Measurements from ENCODE around the gene ACTN4.

ACTN4 gene

DNA sequence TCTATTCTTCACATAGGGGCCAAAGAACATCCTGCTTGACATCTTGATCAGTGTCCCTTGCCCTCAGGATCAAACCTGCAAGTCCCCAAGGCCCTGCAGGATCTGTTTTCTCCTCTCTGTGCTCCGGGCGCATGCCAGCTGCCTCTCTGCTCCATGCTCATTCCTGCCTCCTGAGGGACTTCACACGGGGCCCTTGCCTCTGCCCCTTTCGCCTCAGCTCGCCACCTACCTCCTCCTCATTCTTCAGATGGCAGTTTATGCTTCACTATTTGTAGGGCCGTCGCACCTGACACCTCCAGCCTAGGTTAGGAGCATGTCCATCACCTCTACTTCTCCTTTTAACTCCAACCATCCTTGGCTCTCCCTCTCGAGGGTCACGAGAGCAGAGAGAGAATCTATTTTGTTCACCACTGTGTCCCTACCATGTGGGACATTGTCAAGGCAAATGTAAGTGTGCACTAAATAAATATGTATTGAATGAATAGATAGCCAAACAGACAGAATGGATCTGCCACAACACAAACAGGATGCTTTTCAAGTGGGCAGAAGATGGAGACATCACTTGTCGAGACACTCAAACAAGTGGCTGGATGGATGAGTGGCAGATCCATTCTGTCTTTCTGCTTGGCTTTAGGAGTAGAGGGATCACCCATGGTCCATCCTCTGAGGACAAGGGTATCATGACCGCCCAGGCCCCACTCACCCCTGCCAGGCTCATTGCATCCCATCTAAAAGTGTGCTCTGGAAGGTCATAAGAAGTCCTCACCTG lies 29.6 kb downstream of the ACTN4 start:
- TF ChIP-seq CTCF (IDR thresholded peaks at IDR 0.05; ENCODE audit: extremely low read depth, missing control alignments): no peak
- DNase-seq (ENCODE audit: low spot score): no peak

DNA sequence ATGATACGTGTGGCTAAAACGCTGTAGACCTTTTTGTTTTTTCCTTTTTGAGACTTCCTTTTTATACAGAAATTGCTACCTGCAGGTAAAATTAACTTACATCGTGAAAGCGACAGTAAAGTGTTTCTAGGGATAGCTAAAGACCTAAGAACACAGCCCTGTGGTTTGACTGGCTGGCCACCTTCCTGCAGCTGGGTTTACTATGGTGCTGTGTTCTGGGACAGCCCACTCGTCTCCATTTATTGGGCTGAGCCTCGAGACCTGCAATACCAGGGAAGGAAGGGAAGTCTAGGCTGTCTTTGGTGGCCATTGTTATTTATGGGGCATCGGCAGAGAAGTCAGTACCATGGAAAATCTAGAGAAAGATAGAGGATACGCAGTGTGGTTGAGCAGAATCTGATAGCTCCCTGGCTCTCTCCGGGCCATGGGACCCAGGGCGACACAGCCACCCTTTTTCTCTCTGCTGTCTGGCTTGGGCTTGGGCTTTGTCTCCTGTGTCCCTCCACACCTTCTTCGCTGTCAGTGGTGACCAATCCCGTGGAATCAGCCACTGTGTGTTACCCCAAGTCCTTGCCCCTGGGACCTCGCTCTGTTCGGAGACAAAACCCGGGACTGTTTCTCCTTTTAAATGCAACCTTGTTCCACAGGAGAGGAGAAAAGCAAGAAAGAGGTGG lies 30.9 kb downstream of the ACTN4 start:
- TF ChIP-seq CTCF (IDR thresholded peaks at IDR 0.05; ENCODE audit: extremely low read depth, missing control alignments): no peak
- DNase-seq (ENCODE audit: low spot score): no peak

GRCh38 chr19:38678891-38679494 lies 31.5 kb downstream of the ACTN4 start:
- TF ChIP-seq CTCF (IDR thresholded peaks at IDR 0.05; ENCODE audit: extremely low read depth, missing control alignments): no peak
- DNase-seq (ENCODE audit: low spot score): no peak

DNA sequence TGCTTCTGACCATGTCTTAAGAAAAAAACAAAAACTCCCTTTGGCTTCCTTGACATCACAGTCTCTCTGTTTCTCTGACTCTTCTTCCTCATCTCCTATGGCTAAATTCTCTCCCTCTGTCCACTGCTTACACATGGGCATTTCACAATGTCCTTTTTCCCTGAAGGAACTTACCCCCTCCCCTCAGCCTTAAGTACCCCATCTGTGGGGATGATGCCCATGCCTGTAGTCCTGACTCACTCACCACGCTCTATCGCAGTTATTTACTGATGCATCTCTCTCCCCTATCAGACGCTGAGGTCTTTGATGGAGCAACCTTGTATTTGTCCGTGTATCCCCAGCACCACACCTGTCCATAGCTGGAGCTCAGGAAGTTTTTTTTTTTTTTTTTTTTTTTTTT lies 32.4 kb downstream of the ACTN4 start:
- no peak for TF ChIP-seq CTCF (IDR thresholded peaks at IDR 0.05; ENCODE audit: extremely low read depth, missing control alignments)
- DNase-seq (ENCODE audit: low spot score): no peak

- no peak for DNase-seq (ENCODE audit: low spot score)
- TF ChIP-seq CTCF (IDR thresholded peaks at IDR 0.05; ENCODE audit: extremely low read depth, missing control alignments): no peak
These were observed 34.9 kb downstream of the ACTN4 start for GRCh38 chr19:38682195-38682867.

DNA sequence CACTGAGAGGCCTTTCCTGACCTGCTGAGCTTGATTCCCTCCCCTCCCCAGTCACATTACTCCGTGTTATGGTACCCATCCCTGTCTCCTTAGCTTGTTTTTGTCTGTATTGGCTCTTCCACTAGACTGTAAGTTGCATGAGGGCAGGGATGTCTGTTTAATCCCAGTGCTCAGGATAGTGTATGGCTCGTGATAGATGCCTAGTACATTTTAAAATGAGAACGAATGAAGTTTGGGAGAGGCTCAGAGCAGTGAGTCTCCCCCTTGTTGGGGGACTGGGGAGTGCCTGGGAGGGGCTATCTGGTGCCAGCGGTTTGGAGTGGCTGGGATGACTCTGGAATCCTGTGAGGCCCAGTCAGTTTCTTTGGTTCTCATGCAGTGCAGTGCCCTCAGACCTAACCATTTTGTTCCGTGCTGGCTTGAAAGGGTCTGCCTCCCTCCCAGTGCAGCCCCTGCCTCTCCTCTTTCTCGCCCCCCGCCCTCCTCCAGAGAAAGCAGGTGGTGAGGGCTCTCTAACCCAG lies 35.5 kb downstream of the ACTN4 start:
- no peak for DNase-seq (ENCODE audit: low spot score)
- TF ChIP-seq CTCF (IDR thresholded peaks at IDR 0.05; ENCODE audit: extremely low read depth, missing control alignments): no peak

Data from GM20000 (cell line).